Prostate gland (tissue), 2 donors: ENCODE data around the gene LPP. TPM values are rescaled to one million over a fixed set of nuclear protein-coding genes. Genes with fewer than 3 reads are reported as not detected.

Experiments used
- DNase-seq: peaks from one replicate; pipeline ENCODE4 v3.0.0-alpha.2; 2019; ENCODE audit warnings: low spot score
- H3K27ac ChIP-seq, 2 donors: fragments of 200-600 bp; sonication (generic); 2 replicates each; pipeline ENCODE4 v1.5.1; 2017 to 2019
- H3K27me3 ChIP-seq: fragments of 200-600 bp; sonication (generic); replicated peaks from 2 replicates; pipeline ENCODE4 v1.5.1; 2019; ENCODE audit not compliant: insufficient read depth
- H3K36me3 ChIP-seq, 2 donors: fragments of 200-600 bp; sonication (generic); 1 replicate in 1 of 2; 2 replicates in 1 of 2; pipeline versions ENCODE4 v1.5.1 to v1.8.1; 2017 to 2019
- H3K4me1 ChIP-seq: fragments of 200-600 bp; sonication (generic); replicated peaks from 2 replicates; pipeline ENCODE4 v1.5.1; 2019
- H3K4me3 ChIP-seq, 2 donors: fragments of 200-600 bp; sonication (generic); 2 replicates each; pipeline ENCODE4 v1.5.1; 2017 to 2019
- H3K9me3 ChIP-seq: fragments of 200-600 bp; sonication (generic); 2 replicates; pipeline ENCODE4 v1.5.1; 2017
- POLR2A ChIP-seq: fragments of 450-650 bp; IDR thresholded peaks from one replicate; pipeline ENCODE4 v1.6.1; 2016; ENCODE audit warnings: antibody characterized with exemption, mild to moderate bottlenecking
- POLR2AphosphoS5 ChIP-seq: sonication (generic); formaldehyde crosslinking; IDR thresholded peaks from one replicate; pipeline ENCODE4 v1.6.1; 2017; ENCODE audit warnings: antibody characterized with exemption
- WGBS: methylation state at CpG from one replicate; pipeline ENCODE4 v1.1.5; 2018; 5-methylcytosine and 5-hydroxymethylcytosine counted together
- intact Hi-C: fragments of 100-400 bp; cut with DNase I; formaldehyde crosslinking; loops from one replicate; pipeline ENCODE4 v1.14.2; 2022
- total RNA-seq, 2 donors: library from RNA; depleted of rRNA; stranded (reverse); fragments of >200 nt; gene quantifications; one replicate each; pipeline ENCODE4 v1.1.0, GENCODE V29; 2016
- TF ChIP-seq, protein P1 (sequence below), 4 experiments: fragments of 200-600 bp in 2 of 4; fragments of 450-650 bp in 2 of 4; sonication (generic) in 2 of 4; IDR thresholded peaks; 1 replicate in 3 of 4; 2 replicates in 1 of 4; pipeline ENCODE4 v1.5.1; 2016 to 2019; ENCODE audit warnings: antibody characterized with exemption in 4 of 4, mild to moderate bottlenecking in 2 of 4, moderate library complexity in 2 of 4

The LPP gene
- total RNA-seq, 2 donors from 2014 or later, result 219 to 248 TPM

- TF ChIP-seq, protein P1, sequence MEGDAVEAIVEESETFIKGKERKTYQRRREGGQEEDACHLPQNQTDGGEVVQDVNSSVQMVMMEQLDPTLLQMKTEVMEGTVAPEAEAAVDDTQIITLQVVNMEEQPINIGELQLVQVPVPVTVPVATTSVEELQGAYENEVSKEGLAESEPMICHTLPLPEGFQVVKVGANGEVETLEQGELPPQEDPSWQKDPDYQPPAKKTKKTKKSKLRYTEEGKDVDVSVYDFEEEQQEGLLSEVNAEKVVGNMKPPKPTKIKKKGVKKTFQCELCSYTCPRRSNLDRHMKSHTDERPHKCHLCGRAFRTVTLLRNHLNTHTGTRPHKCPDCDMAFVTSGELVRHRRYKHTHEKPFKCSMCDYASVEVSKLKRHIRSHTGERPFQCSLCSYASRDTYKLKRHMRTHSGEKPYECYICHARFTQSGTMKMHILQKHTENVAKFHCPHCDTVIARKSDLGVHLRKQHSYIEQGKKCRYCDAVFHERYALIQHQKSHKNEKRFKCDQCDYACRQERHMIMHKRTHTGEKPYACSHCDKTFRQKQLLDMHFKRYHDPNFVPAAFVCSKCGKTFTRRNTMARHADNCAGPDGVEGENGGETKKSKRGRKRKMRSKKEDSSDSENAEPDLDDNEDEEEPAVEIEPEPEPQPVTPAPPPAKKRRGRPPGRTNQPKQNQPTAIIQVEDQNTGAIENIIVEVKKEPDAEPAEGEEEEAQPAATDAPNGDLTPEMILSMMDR (IDR thresholded peaks at IDR 0.05), result no peak
- no peak for TF ChIP-seq POLR2AphosphoS5
- TF ChIP-seq POLR2A, result no peak
- Histone ChIP-seq H3K27me3 (no peaks in the 10 kb centered on the region), H3K36me3 (no peaks in the 10 kb centered on the region), H3K4me3 (no peak overlapping the region), H3K27ac (peak overlapping the region; percentile 37 to 91), H3K4me1 (peaks cover 13% of the 10 kb centered on the region), H3K9me3 (no peaks in the 10 kb centered on the region)
- 59% methylated on average over 5 of the region's 5 CpGs for WGBS
- intact Hi-C loops, result loop anchor here (5.0 kb wide), 1 partner anchor 49 kb away; no protein-coding TSS in a partner anchor
- no peak for DNase-seq
Observed at GRCh38 chr3:188157971-188158370, 4.0 kb downstream of the LPP start.

GRCh38 chr3:188158731-188159310, 4.9 kb downstream of the LPP start:
- H3K36me3 ChIP-seq, result no peaks in the 10 kb centered on the region
- no peak overlapping the region for H3K4me3 ChIP-seq
- H3K9me3 ChIP-seq, result no peaks in the 10 kb centered on the region
- H3K4me1 ChIP-seq, result peaks cover 16% of the 10 kb centered on the region
- intact Hi-C loops, result loop anchor here (5.0 kb wide), 1 partner anchor 48 kb away; no protein-coding TSS in a partner anchor
- peak overlapping the region; percentile 28 to 56 for H3K27ac ChIP-seq
- no peak for TF ChIP-seq POLR2A
- TF ChIP-seq, protein P1 (IDR thresholded peaks at IDR 0.05), result no peak
- TF ChIP-seq POLR2AphosphoS5, result no peak
- no peaks in the 10 kb centered on the region for H3K27me3 ChIP-seq
- 66% methylated on average over 9 of the region's 9 CpGs for WGBS
- DNase-seq, result no peak

GRCh38 chr3:188160751-188161150, 6.8 kb downstream of the LPP start:
- no peak for DNase-seq
- H3K4me1 ChIP-seq, result peaks cover 16% of the 10 kb centered on the region
- TF ChIP-seq POLR2A, result no peak
- TF ChIP-seq, protein P1 (IDR thresholded peaks at IDR 0.05), result no peak
- TF ChIP-seq POLR2AphosphoS5, result no peak
- H3K9me3 ChIP-seq, result no peaks in the 10 kb centered on the region
- no peak overlapping the region for H3K4me3 ChIP-seq
- no peaks in the 10 kb centered on the region for H3K36me3 ChIP-seq
- H3K27ac ChIP-seq, result no peak overlapping the region
- no peaks in the 10 kb centered on the region for H3K27me3 ChIP-seq
- intact Hi-C loops, result no loop called here

DNA sequence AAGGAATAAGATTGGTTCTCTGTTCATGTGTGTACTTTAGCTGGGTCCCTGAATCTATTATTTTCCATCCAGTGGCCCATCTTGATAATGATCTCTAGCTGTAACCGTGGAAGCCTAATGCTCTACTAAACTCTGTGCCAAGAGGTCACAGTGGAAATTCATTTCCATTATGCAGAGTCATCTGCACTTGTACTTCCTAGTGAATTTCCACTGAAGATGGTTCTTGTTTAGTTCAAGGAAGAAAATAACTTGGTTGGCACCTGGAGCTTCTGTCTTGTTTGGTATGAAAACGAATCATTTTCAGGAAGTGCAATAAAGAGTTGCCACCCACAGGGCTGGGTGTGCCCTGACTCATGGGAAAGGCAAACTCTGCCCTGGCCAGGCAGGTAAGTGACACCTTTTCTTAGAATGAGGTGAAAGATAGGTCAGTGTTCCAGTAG, 10.3 kb downstream of the LPP start:
- Histone ChIP-seq H3K9me3 (no peaks in the 10 kb centered on the region), H3K27me3 (no peaks in the 10 kb centered on the region), H3K4me1 (peaks cover 5% of the 10 kb centered on the region), H3K4me3 (no peak overlapping the region), H3K27ac (peak overlapping the region; percentile 58 to 61), H3K36me3 (no peaks in the 10 kb centered on the region)
- WGBS, result 7% methylated on average over 2 of the region's 2 CpGs
- TF ChIP-seq, protein P1 (IDR thresholded peaks at IDR 0.05), result no peak
- peak; percentile 52 for TF ChIP-seq POLR2AphosphoS5
- peak; percentile 56 for DNase-seq
- intact Hi-C loops, result no loop called here

- peak overlapping the region in 1 of 2 donors; percentile 0 for H3K27ac ChIP-seq
- intact Hi-C loops, result no loop called here
- no peaks in the 10 kb centered on the region for H3K36me3 ChIP-seq
- TF ChIP-seq POLR2A (no peak), POLR2AphosphoS5 (no peak)
- TF ChIP-seq, protein P1 (IDR thresholded peaks at IDR 0.05), result no peak
- 78% methylated on average over 9 of the region's 9 CpGs for WGBS
- H3K4me3 ChIP-seq, result no peak overlapping the region
- H3K4me1 ChIP-seq, result peaks cover 3% of the 10 kb centered on the region
- H3K27me3 ChIP-seq, result no peaks in the 10 kb centered on the region
- H3K9me3 ChIP-seq, result no peaks in the 10 kb centered on the region
- DNase-seq, result no peak
Observed at GRCh38 chr3:188165596-188165995, 11.6 kb downstream of the LPP start.
